GM23248 (cell line): Measurements from ENCODE around the gene EMC7. TPM values are rescaled to one million over a fixed set of nuclear protein-coding genes. Genes with fewer than 3 reads are reported as not detected.

Source experiments
- DNase-seq: peaks from one replicate; pipeline ENCODE4 v3.0.0-alpha.2; 2015
- H2AFZ ChIP-seq: fragments of 200-600 bp; sonication (generic); 2 replicates; pipeline ENCODE4 v1.6.1; 2016; ENCODE audit warnings: antibody characterized with exemption
- H3F3A ChIP-seq: fragments of 200-600 bp; sonication (generic); 2 replicates; pipeline ENCODE4 v1.6.1; 2016; ENCODE audit warnings: mild to moderate bottlenecking, antibody characterized with exemption, mixed run types; ENCODE audit not compliant: insufficient read depth
- H3K27ac ChIP-seq: fragments of 200-600 bp; sonication (generic); 2 replicates; pipeline ENCODE4 v1.5.1; 2016; ENCODE audit warnings: mild to moderate bottlenecking
- H3K27me3 ChIP-seq: fragments of 200-600 bp; sonication (generic); replicated peaks from 2 replicates; pipeline ENCODE4 v1.6.1; 2016; ENCODE audit warnings: mild to moderate bottlenecking; ENCODE audit not compliant: insufficient read depth
- H3K36me3 ChIP-seq: fragments of 200-600 bp; sonication (generic); 2 replicates; pipeline ENCODE4 v1.6.1; 2016; ENCODE audit warnings: low read depth, mild to moderate bottlenecking
- H3K4me1 ChIP-seq: fragments of 200-600 bp; sonication (generic); 2 replicates; pipeline ENCODE4 v1.6.1; 2016; ENCODE audit warnings: mild to moderate bottlenecking; ENCODE audit not compliant: insufficient read depth
- H3K4me2 ChIP-seq: fragments of 200-600 bp; sonication (generic); one replicate; pipeline ENCODE4 v1.6.1; 2016; ENCODE audit warnings: mild to moderate bottlenecking; ENCODE audit not compliant: unreplicated experiment
- H3K4me3 ChIP-seq: fragments of 200-600 bp; sonication (generic); 2 replicates; pipeline ENCODE4 v1.5.1; 2016; ENCODE audit warnings: mild to moderate bottlenecking
- H3K79me2 ChIP-seq: fragments of 200-600 bp; sonication (generic); 2 replicates; pipeline ENCODE4 v1.6.1; 2016; ENCODE audit warnings: mild to moderate bottlenecking; ENCODE audit not compliant: insufficient read depth
- H3K9ac ChIP-seq: fragments of 200-600 bp; sonication (generic); 2 replicates; pipeline ENCODE4 v1.6.1; 2016; ENCODE audit warnings: mild to moderate bottlenecking
- H3K9me2 ChIP-seq: fragments of 200-600 bp; sonication (generic); 2 replicates; pipeline ENCODE4 v1.6.1; 2016; ENCODE audit warnings: mixed run types, mild to moderate bottlenecking, moderate library complexity; ENCODE audit not compliant: insufficient read depth
- H3K9me3 ChIP-seq: fragments of 200-600 bp; sonication (generic); one replicate; pipeline ENCODE4 v1.6.1; 2017; ENCODE audit warnings: low read depth
- H4K20me1 ChIP-seq: fragments of 200-600 bp; sonication (generic); 2 replicates; pipeline ENCODE4 v1.6.0; 2016; ENCODE audit not compliant: insufficient read depth
- EZH2 ChIP-seq: fragments of 200-600 bp; sonication (generic); IDR thresholded peaks from 2 replicates; pipeline ENCODE4 v1.6.1; 2018; ENCODE audit warnings: antibody characterized with exemption, mild to moderate bottlenecking; ENCODE audit not compliant: insufficient read depth, poor library complexity, severe bottlenecking
- EZH2phosphoT487 ChIP-seq: fragments of 200-600 bp; sonication (generic); IDR thresholded peaks from 2 replicates; pipeline ENCODE4 v1.6.1; 2018; ENCODE audit warnings: antibody characterized with exemption, moderate library complexity, mild to moderate bottlenecking, low read depth; ENCODE audit not compliant: insufficient read depth
- WGBS, 2 experiments: methylation state at CpG; one replicate each; pipeline ENCODE4 v1.1.6; 2015 to 2017; ENCODE audit warnings: low lambda C conversion rate in 2 of 2, low coverage in 1 of 2; ENCODE audit errors: missing lambda C conversion rate in 2 of 2; 5-methylcytosine and 5-hydroxymethylcytosine counted together
- in situ Hi-C: fragments of 300-500 bp; cut with MboI; formaldehyde crosslinking; loops from 2 replicates; pipeline ENCODE4 v1.15.0; 2020
- polyA plus RNA-seq: library from polyadenylated mRNA; unstranded; fragments of >200 nt; fragmentation: Nextera tagmentation; extraction: Ambion mirVana; gene quantifications from 2 replicates; pipeline ENCODE4 v1.2.1, GENCODE V29; 2016
- total RNA-seq: library from RNA; depleted of rRNA; stranded (reverse); fragments of >200 nt; shearing (Covaris generic); gene quantifications from 2 replicates; pipeline ENCODE4 v1.2.3, GENCODE V29; 2014

EMC7 gene
- total and polyA plus RNA-seq, 2 experiments from 2014 or later = 52.6 to 229 TPM

GRCh38 chr15:34059946-34060345, 41.7 kb downstream of the EMC7 start:
- Histone ChIP-seq H3K27ac (no peak overlapping the region), H4K20me1 (no peaks in the 10 kb centered on the region), H3K4me2 (no peak overlapping the region), H3K4me1 (peaks cover 16% of the 10 kb centered on the region), H3K9me2 (no peaks in the 10 kb centered on the region), H3K9ac (no peak overlapping the region), H3K27me3 (no peaks in the 10 kb centered on the region), H2AFZ (peak overlapping the region; percentile 56; the same call in 1 of the 2 replicates), H3F3A (peaks cover 22% of the 10 kb centered on the region), H3K4me3 (no peak overlapping the region), H3K79me2 (no peaks in the 10 kb centered on the region), H3K36me3 (no peaks in the 10 kb centered on the region), H3K9me3 (no peaks in the 10 kb centered on the region)
- TF ChIP-seq EZH2phosphoT487 (no peak), EZH2 (no peak)
- WGBS, 2 experiments = 21 to 26% methylated on average over 3 of the region's 3 CpGs
- in situ Hi-C loops = no loop called here
- DNase-seq = no peak

DNA sequence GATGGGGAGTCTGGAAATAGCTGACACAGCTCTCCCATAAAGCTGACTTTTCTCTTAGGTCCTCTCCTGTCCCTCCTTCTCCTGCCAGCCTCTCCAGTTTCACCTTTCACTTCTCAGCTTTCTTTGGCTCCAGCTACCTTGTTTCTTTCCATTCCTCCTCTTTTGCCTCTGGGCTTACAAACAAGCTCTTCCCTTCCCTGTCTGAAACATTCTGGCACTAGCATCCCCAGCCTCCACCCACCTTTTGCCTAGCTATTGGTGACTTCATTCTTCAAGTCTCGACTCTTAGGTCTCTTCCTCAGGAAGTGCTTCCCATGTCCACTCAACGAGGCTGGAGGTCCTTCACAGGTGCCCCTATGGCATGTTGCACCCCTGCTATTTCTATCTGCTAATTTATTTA, 42.2 kb downstream of the EMC7 start:
- no peak overlapping the region for H3K9ac ChIP-seq
- peaks cover 22% of the 10 kb centered on the region for H3F3A ChIP-seq
- DNase-seq = no peak
- H3K27ac ChIP-seq = no peak overlapping the region
- H3K9me2 ChIP-seq = no peaks in the 10 kb centered on the region
- no peak overlapping the region for H3K4me3 ChIP-seq
- WGBS, 2 experiments = 6 to 11% methylated on average over 2 of the region's 2 CpGs
- no peaks in the 10 kb centered on the region for H3K36me3 ChIP-seq
- H3K9me3 ChIP-seq = no peaks in the 10 kb centered on the region
- no peaks in the 10 kb centered on the region for H3K79me2 ChIP-seq
- peak overlapping the region; percentile 56 for H2AFZ ChIP-seq
- H3K4me2 ChIP-seq = no peak overlapping the region
- in situ Hi-C loops = no loop called here
- no peaks in the 10 kb centered on the region for H4K20me1 ChIP-seq
- H3K27me3 ChIP-seq = no peaks in the 10 kb centered on the region
- no peak for TF ChIP-seq EZH2
- TF ChIP-seq EZH2phosphoT487 = no peak
- peaks cover 16% of the 10 kb centered on the region for H3K4me1 ChIP-seq

- DNase-seq = peak; percentile 19
- H3K9me2 ChIP-seq = no peaks in the 10 kb centered on the region
- peak overlapping the region; percentile 7; the same call in 1 of the 2 replicates for H3K4me3 ChIP-seq
- no peaks in the 10 kb centered on the region for H4K20me1 ChIP-seq
- peak overlapping the region; percentile 14 for H3K9ac ChIP-seq
- H3K79me2 ChIP-seq = no peaks in the 10 kb centered on the region
- in situ Hi-C loops = no loop called here
- H3K4me1 ChIP-seq = peaks cover 16% of the 10 kb centered on the region
- no peaks in the 10 kb centered on the region for H3K27me3 ChIP-seq
- no peak for TF ChIP-seq EZH2phosphoT487
- TF ChIP-seq EZH2 = no peak
- peaks cover 22% of the 10 kb centered on the region for H3F3A ChIP-seq
- H2AFZ ChIP-seq = peak overlapping the region; percentile 61
- peak overlapping the region; percentile 58 for H3K27ac ChIP-seq
- H3K36me3 ChIP-seq = no peaks in the 10 kb centered on the region
- 63 to 66% methylated on average over 5 of the region's 5 CpGs for WGBS, 2 experiments
- H3K9me3 ChIP-seq = no peaks in the 10 kb centered on the region
- peak overlapping the region; percentile 41 for H3K4me2 ChIP-seq
Observed at GRCh38 chr15:34056911-34057310, 44.8 kb downstream of the EMC7 start.

DNA sequence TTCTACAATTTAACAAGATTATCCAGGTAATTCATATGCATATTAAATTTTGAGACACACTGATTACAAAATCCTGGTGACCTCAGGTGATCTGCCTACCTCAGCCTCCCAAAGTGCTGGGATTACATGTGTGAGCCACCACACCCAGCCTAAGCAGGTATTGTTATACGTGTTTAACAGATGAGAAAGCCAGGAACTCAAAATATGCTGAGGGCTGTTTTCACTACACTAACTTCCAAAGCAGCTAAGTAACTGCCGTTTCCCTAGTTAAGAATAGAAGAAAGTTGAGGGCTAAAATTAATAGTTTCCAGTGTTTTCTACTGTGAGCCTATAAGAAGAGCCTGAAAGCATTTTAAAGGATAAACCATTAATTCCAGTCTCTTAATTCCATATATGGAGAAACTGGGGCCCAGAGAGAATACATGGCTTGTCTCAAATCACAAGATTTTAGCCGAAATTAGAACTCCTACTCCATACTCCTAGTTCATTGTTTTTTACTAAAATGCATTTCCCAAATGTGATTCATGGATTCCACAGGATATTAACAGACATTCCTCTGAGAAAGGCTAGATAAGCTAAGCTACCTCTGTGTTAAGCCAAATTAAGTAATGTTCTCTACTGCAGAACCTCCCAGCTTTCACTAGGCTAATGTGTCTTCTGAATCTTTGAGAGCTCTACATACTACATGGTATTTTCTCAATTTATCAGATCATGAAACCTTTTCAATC, 45.6 kb downstream of the EMC7 start:
- 23% methylated on average over 3 of the region's 3 CpGs for WGBS, 2 experiments
- Histone ChIP-seq H3K4me2 (peak overlapping the region; percentile 41), H3K9ac (peak overlapping the region; percentile 14), H4K20me1 (no peaks in the 10 kb centered on the region), H3K79me2 (no peaks in the 10 kb centered on the region), H2AFZ (peak overlapping the region; percentile 61), H3K9me3 (peaks cover 3% of the 10 kb centered on the region), H3K27me3 (no peaks in the 10 kb centered on the region), H3K27ac (peak overlapping the region; percentile 58), H3K4me1 (peaks cover 16% of the 10 kb centered on the region), H3K36me3 (no peaks in the 10 kb centered on the region), H3K4me3 (peak overlapping the region; percentile 7), H3K9me2 (no peaks in the 10 kb centered on the region), H3F3A (peaks cover 22% of the 10 kb centered on the region)
- in situ Hi-C loops = no loop called here
- DNase-seq = peak; percentile 86
- TF ChIP-seq EZH2phosphoT487 (no peak), EZH2 (no peak)
